Effector memory CD4-positive, alpha-beta T cell (primary cell): ENCODE data around the gene KRT7.

ENCODE experiments used
- DNase-seq, 3 donors: peaks; one replicate each; pipeline ENCODE4 v3.0.0-alpha.2; 2020
- H3K27ac ChIP-seq: 2 replicates; pipeline ENCODE4 v1.7.0; 2013; ENCODE audit warnings: mild to moderate bottlenecking, low read length, moderate library complexity; ENCODE audit not compliant: insufficient read depth, poor library complexity, severe bottlenecking
- H3K27me3 ChIP-seq: replicated peaks from 2 replicates; pipeline ENCODE4 v1.7.0; 2013; ENCODE audit warnings: mild to moderate bottlenecking, low read length; ENCODE audit not compliant: insufficient read depth, control insufficient read depth, poor library complexity, severe bottlenecking
- H3K36me3 ChIP-seq: 2 replicates; pipeline ENCODE4 v1.7.0; 2013; ENCODE audit warnings: mild to moderate bottlenecking, low read length, moderate library complexity; ENCODE audit not compliant: control insufficient read depth, insufficient read depth
- H3K4me1 ChIP-seq: 2 replicates; pipeline ENCODE4 v1.7.0; 2013; ENCODE audit warnings: low read length, mild to moderate bottlenecking; ENCODE audit not compliant: control insufficient read depth, insufficient read depth, poor library complexity, severe bottlenecking
- H3K4me3 ChIP-seq: 2 replicates; pipeline ENCODE4 v1.7.0; 2013; ENCODE audit warnings: low read length, low read depth, mild to moderate bottlenecking; ENCODE audit not compliant: insufficient read depth, poor library complexity, severe bottlenecking
- H3K9me3 ChIP-seq: 2 replicates; pipeline ENCODE4 v1.7.0; 2013; ENCODE audit warnings: mild to moderate bottlenecking, low read length, moderate library complexity; ENCODE audit not compliant: control insufficient read depth
- total RNA-seq, 3 donors: gene quantifications; one replicate each; lab custom pipeline; 2026; lab: John Stamatoyannopoulos, UW

The KRT7 gene
- total RNA-seq: 0 to 1.4 (median 0.44) reads per million in 3 donors

- Histone ChIP-seq H3K27me3 (peaks cover 20% of the 10 kb centered on the region), H3K27ac (no peak within 1 kb of the TSS)
Observed at GRCh38 chr12:52232674-52233461, at the start of gene KRT7. Gene KRT7, plus strand, starts transcription at chr12:52233243. Its CDS starts 54 bp downstream, at chr12:52233297.

GRCh38 chr12:52183544-52183910, 49.5 kb upstream of the KRT7 start:
- DNase-seq: no peak
- no peak overlapping the region for H3K27ac ChIP-seq

More at GRCh38 chr12:52232674-52233461, at the start of gene KRT7:
- H3K36me3 ChIP-seq: no peaks in the 10 kb centered on the region
- no peak within 1 kb of the TSS for H3K4me3 ChIP-seq
- DNase-seq: no peak
- H3K9me3 ChIP-seq: no peaks in the 10 kb centered on the region
- no peaks in the 10 kb centered on the region for H3K4me1 ChIP-seq

GRCh38 chr12:52183971-52184370, 49.1 kb upstream of the KRT7 start:
- no peaks in the 10 kb centered on the region for H3K27me3 ChIP-seq
- no peaks in the 10 kb centered on the region for H3K36me3 ChIP-seq
- DNase-seq: no peak
- no peak overlapping the region for H3K4me3 ChIP-seq
- no peak overlapping the region for H3K27ac ChIP-seq
- no peaks in the 10 kb centered on the region for H3K9me3 ChIP-seq
- no peaks in the 10 kb centered on the region for H3K4me1 ChIP-seq

More at GRCh38 chr12:52183544-52183910, 49.5 kb upstream of the KRT7 start:
- Histone ChIP-seq H3K27me3 (no peaks in the 10 kb centered on the region), H3K9me3 (no peaks in the 10 kb centered on the region), H3K4me3 (no peak overlapping the region), H3K4me1 (no peaks in the 10 kb centered on the region), H3K36me3 (no peaks in the 10 kb centered on the region)

- Histone ChIP-seq H3K9me3 (no peaks in the 10 kb centered on the region), H3K4me1 (no peaks in the 10 kb centered on the region), H3K27me3 (no peaks in the 10 kb centered on the region), H3K4me3 (no peak overlapping the region), H3K36me3 (no peaks in the 10 kb centered on the region), H3K27ac (no peak overlapping the region)
- no peak for DNase-seq
Observed at GRCh38 chr12:52184813-52185212, 48.2 kb upstream of the KRT7 start.

- no peak for DNase-seq
- Histone ChIP-seq H3K4me1 (no peaks in the 10 kb centered on the region), H3K27me3 (no peaks in the 10 kb centered on the region), H3K36me3 (no peaks in the 10 kb centered on the region), H3K27ac (no peak overlapping the region), H3K9me3 (no peaks in the 10 kb centered on the region), H3K4me3 (no peak overlapping the region)
Observed at GRCh38 chr12:52185400-52185967, 47.6 kb upstream of the KRT7 start.

- no peak for DNase-seq
Observed at GRCh38 chr12:52186118-52186840, 46.8 kb upstream of the KRT7 start.

GRCh38 chr12:52187206-52187605, 45.8 kb upstream of the KRT7 start:
- H3K27me3 ChIP-seq: no peaks in the 10 kb centered on the region
- no peaks in the 10 kb centered on the region for H3K9me3 ChIP-seq
- no peaks in the 10 kb centered on the region for H3K36me3 ChIP-seq
- H3K4me3 ChIP-seq: no peak overlapping the region
- no peak for DNase-seq
- no peak overlapping the region for H3K27ac ChIP-seq
- no peaks in the 10 kb centered on the region for H3K4me1 ChIP-seq

More at GRCh38 chr12:52186118-52186840, 46.8 kb upstream of the KRT7 start:
- Histone ChIP-seq H3K4me3 (no peak overlapping the region), H3K27ac (no peak overlapping the region), H3K36me3 (no peaks in the 10 kb centered on the region), H3K4me1 (no peaks in the 10 kb centered on the region), H3K9me3 (no peaks in the 10 kb centered on the region), H3K27me3 (no peaks in the 10 kb centered on the region)

GRCh38 chr12:52187640-52188039, 45.4 kb upstream of the KRT7 start:
- Histone ChIP-seq H3K9me3 (no peaks in the 10 kb centered on the region), H3K4me3 (no peak overlapping the region), H3K4me1 (no peaks in the 10 kb centered on the region), H3K27ac (no peak overlapping the region), H3K27me3 (no peaks in the 10 kb centered on the region), H3K36me3 (no peaks in the 10 kb centered on the region)
- no peak for DNase-seq

GRCh38 chr12:52188658-52189057, 44.4 kb upstream of the KRT7 start:
- DNase-seq: no peak
- H3K27ac ChIP-seq: no peak overlapping the region
- H3K36me3 ChIP-seq: no peaks in the 10 kb centered on the region
- no peaks in the 10 kb centered on the region for H3K4me1 ChIP-seq
- H3K27me3 ChIP-seq: no peaks in the 10 kb centered on the region
- no peak overlapping the region for H3K4me3 ChIP-seq
- H3K9me3 ChIP-seq: no peaks in the 10 kb centered on the region
